ENCODE data around the gene NPPA.

NPPA gene

GRCh38 chr1:11886986-11887665, 39.5 kb upstream of the NPPA start:
- DNase-seq (ENCODE audit: low read depth in 2 of 2), result peak in 1 of 2 donors; percentile 30
- no peak for TF ChIP-seq CTCF (IDR thresholded peaks at IDR 0.05; ENCODE audit: low read depth, low read length)

GRCh38 chr1:11885916-11886315, 38.3 kb upstream of the NPPA start:
- DNase-seq (ENCODE audit: low read depth in 2 of 2), result no peak
- no peak overlapping the region for H3K4me3 ChIP-seq (replicated peaks in 1 of 2; ENCODE audit: low read depth in 2 of 2, low read length in 2 of 2)
- TF ChIP-seq CTCF (IDR thresholded peaks at IDR 0.05; ENCODE audit: low read depth, low read length), result no peak

More at GRCh38 chr1:11886986-11887665, 39.5 kb upstream of the NPPA start:
- H3K4me3 ChIP-seq (replicated peaks in 1 of 2; ENCODE audit: low read depth in 2 of 2, low read length in 2 of 2), result no peak overlapping the region

- no peak overlapping the region for H3K4me3 ChIP-seq (replicated peaks in 1 of 2; ENCODE audit: low read depth in 2 of 2, low read length in 2 of 2)
- peak in 1 of 2 donors; percentile 61 for DNase-seq (ENCODE audit: low read depth in 2 of 2)
- no peak for TF ChIP-seq CTCF (IDR thresholded peaks at IDR 0.05; ENCODE audit: low read depth, low read length)
Measured at GRCh38 chr1:11882814-11883538, 35.4 kb upstream of the NPPA start.

DNA sequence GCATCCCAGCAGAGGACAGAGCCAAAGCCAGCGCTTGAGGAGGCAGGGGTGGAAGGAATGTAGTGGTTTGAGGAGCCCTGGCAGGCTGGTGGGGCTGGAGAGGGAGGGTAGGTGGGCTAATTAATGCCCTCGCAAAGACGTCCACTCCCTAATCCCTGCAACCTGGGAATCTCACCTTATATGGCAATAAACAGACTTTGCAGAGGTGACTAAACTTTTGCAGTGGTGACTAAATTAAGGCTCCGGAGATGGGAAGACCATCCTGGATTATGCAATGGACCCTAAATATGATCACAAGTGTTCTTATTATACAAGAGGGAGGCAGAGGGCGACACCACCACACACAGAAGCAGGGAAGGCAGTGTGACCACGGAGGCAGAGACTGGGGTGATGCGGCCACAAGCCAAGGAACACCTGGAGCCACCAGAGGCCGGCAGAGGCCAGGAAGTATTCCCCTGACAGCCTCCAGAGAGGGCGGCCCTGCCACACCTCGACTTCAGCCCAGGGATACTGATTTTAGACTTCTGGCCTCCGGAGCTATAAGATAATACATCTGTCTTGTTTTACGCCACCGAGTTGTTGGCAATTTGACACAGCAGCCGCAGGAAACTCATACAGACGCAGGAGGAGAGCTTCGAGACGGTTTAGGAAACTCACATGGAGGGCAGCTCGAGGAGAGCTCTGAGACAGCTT, 34.3 kb upstream of the NPPA start:
- DNase-seq (ENCODE audit: low read depth in 2 of 2), result peak in 1 of 2 donors; percentile 13
- no peak overlapping the region for H3K4me3 ChIP-seq (replicated peaks in 1 of 2; ENCODE audit: low read depth in 2 of 2, low read length in 2 of 2)
- no peak for TF ChIP-seq CTCF (IDR thresholded peaks at IDR 0.05; ENCODE audit: low read depth, low read length)

GRCh38 chr1:11880911-11881748, 33.5 kb upstream of the NPPA start:
- TF ChIP-seq CTCF (IDR thresholded peaks at IDR 0.05; ENCODE audit: low read depth, low read length), result no peak

DNA sequence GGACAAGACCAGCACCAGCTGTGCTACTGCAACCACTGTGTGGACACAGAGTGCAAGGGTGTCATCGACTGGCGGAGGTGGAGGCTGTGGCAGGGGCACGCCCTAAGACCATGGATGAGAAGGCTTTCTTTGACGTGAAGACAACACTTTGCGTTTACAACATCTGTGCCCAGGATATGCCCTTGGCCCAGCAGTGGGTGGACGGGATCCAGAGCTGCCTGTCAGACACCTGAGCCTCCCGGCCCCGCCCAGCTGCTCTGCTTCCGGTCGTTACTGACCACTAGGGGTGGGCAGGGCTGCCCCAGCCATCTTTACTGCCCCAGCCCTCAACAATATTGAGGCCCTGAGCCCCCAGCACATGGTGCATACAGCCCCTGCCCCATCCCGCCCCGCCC, 32.6 kb upstream of the NPPA start:
- TF ChIP-seq CTCF (IDR thresholded peaks at IDR 0.05; ENCODE audit: low read depth, low read length), result no peak
- DNase-seq (ENCODE audit: low read depth in 2 of 2), result no peak
- H3K4me3 ChIP-seq (replicated peaks in 1 of 2; ENCODE audit: low read depth in 2 of 2, low read length in 2 of 2), result no peak overlapping the region

More at GRCh38 chr1:11880911-11881748, 33.5 kb upstream of the NPPA start:
- no peak overlapping the region for H3K4me3 ChIP-seq (replicated peaks in 1 of 2; ENCODE audit: low read depth in 2 of 2, low read length in 2 of 2)
- DNase-seq (ENCODE audit: low read depth in 2 of 2), result no peak

Measured in cardiac fibroblast (primary cell).